IMR-90 (cell line): ENCODE data around the gene C5orf52. TPM values are rescaled to one million over a fixed set of nuclear protein-coding genes. Genes with fewer than 3 reads are reported as not detected.
A peak's percentile ranks its signal among the peaks of the same experiment; 100 is the strongest.

ENCODE experiments used
- ATAC-seq: fragments of 200-7000 bp; cut with Tn5 transposase; 2 replicates; pipeline ENCODE4 v1.9.1; 2020; ENCODE audit warnings: low read depth, mild to moderate bottlenecking, moderate library complexity
- BruUV-seq: library from RNA; stranded (reverse); fragments of 400-500 nt; replicated peaks from 2 replicates; lab custom pipeline; 2021; lab: Mats Ljungman, UMichigan
- CTCF ChIA-PET: fragments of 300-600 bp; formaldehyde crosslinking; extraction: SDS; loops from one replicate; lab custom pipeline; 2021; ENCODE audit warnings: antibody characterized with exemption; lab: Yijun Ruan, JAX
- POLR2A ChIA-PET: fragments of 300-600 bp; sonication (Branson Sonifier 250); formaldehyde crosslinking; loops from one replicate; lab custom pipeline; 2022; ENCODE audit warnings: antibody characterized with exemption; ENCODE audit not compliant: unreplicated experiment; lab: Charles Lee
- DNase-seq: peaks from one replicate; pipeline ENCODE4 v3.0.0; 2013
- H2AFZ ChIP-seq: replicated peaks from 2 replicates; pipeline ENCODE3; 2013; ENCODE audit warnings: low read length, mild to moderate bottlenecking; ENCODE audit not compliant: poor library complexity
- H2AK5ac ChIP-seq: 2 replicates; pipeline ENCODE4 v1.6.1; 2013; ENCODE audit warnings: low read depth, low read length, inconsistent platforms
- H2AK9ac ChIP-seq: replicated peaks from 2 replicates; pipeline ENCODE3; 2013; ENCODE audit warnings: mild to moderate bottlenecking, low read depth, low read length, moderate library complexity; ENCODE audit not compliant: poor library complexity
- H2BK120ac ChIP-seq: 2 replicates; pipeline ENCODE4 v1.6.1; 2013; ENCODE audit warnings: low read depth, low read length, inconsistent platforms
- H2BK15ac ChIP-seq: 3 replicates; pipeline ENCODE4 v1.6.1; 2013; ENCODE audit warnings: low read depth, low read length, inconsistent platforms
- H2BK20ac ChIP-seq: 2 replicates; pipeline ENCODE4 v1.6.1; 2013; ENCODE audit warnings: low read depth, mild to moderate bottlenecking, inconsistent platforms, low read length, moderate library complexity
- H2BK5ac ChIP-seq: 2 replicates; pipeline ENCODE4 v1.6.1; 2013; ENCODE audit warnings: mild to moderate bottlenecking, low read depth, low read length, inconsistent platforms; ENCODE audit not compliant: poor library complexity, severe bottlenecking
- H3K14ac ChIP-seq: replicated peaks from 2 replicates; pipeline ENCODE4 v1.6.1; 2013; ENCODE audit warnings: low read depth, low read length, inconsistent platforms
- H3K18ac ChIP-seq: 2 replicates; pipeline ENCODE4 v1.6.1; 2013; ENCODE audit warnings: low read depth, low read length, control low read depth
- H3K23ac ChIP-seq: 2 replicates; pipeline ENCODE4 v1.6.1; 2013; ENCODE audit warnings: low read depth, low read length, inconsistent platforms
- H3K27ac ChIP-seq: 2 replicates; pipeline ENCODE4 v1.5.1; 2013; ENCODE audit warnings: mild to moderate bottlenecking, control low read depth, low read length; ENCODE audit not compliant: insufficient read depth
- H3K27me3 ChIP-seq: 2 replicates; pipeline ENCODE4 v1.6.1; 2013; ENCODE audit warnings: low read length; ENCODE audit not compliant: control insufficient read depth, insufficient read depth
- H3K36me3 ChIP-seq: 2 replicates; pipeline ENCODE4 v1.6.1; 2013; ENCODE audit warnings: low read length, mixed read lengths; ENCODE audit not compliant: control insufficient read depth, insufficient read depth
- H3K4ac ChIP-seq: 2 replicates; pipeline ENCODE4 v1.6.1; 2013; ENCODE audit warnings: low read depth, low read length, inconsistent platforms
- H3K4me1 ChIP-seq: 2 replicates; pipeline ENCODE4 v1.6.1; 2013; ENCODE audit warnings: low read length, mixed read lengths; ENCODE audit not compliant: control insufficient read depth, insufficient read depth
- H3K4me2 ChIP-seq: 2 replicates; pipeline ENCODE4 v1.6.1; 2013; ENCODE audit warnings: low read depth, mild to moderate bottlenecking, control low read depth, low read length, moderate library complexity
- H3K4me3 ChIP-seq: 2 replicates; pipeline ENCODE4 v1.5.1; 2013; ENCODE audit warnings: low read depth, mild to moderate bottlenecking, control low read depth, low read length, moderate library complexity; ENCODE audit not compliant: insufficient read depth
- H3K56ac ChIP-seq: 2 replicates; pipeline ENCODE4 v1.6.1; 2013; ENCODE audit warnings: low read length, inconsistent platforms; ENCODE audit not compliant: insufficient read depth; ENCODE audit errors: extremely low read depth
- H3K79me1 ChIP-seq, 2 experiments: 2 replicates each; pipeline ENCODE4 v1.6.1; 2013; ENCODE audit warnings: low read length in 2 of 2, inconsistent platforms in 1 of 2, low read depth in 1 of 2
- H3K9ac ChIP-seq: 2 replicates; pipeline ENCODE4 v1.6.1; 2013; ENCODE audit warnings: low read depth, low read length, control low read depth
- H3K9me1 ChIP-seq: 2 replicates; pipeline ENCODE4 v1.6.1; 2013; ENCODE audit warnings: low read length, inconsistent platforms; ENCODE audit not compliant: insufficient read depth
- H3K9me3 ChIP-seq: 2 replicates; pipeline ENCODE4 v1.6.1; 2013; ENCODE audit warnings: low read length; ENCODE audit not compliant: control insufficient read depth, insufficient read depth
- H4K20me1 ChIP-seq: 2 replicates; pipeline ENCODE4 v1.6.1; 2013; ENCODE audit warnings: low read length, inconsistent platforms; ENCODE audit not compliant: insufficient read depth
- H4K5ac ChIP-seq: 2 replicates; pipeline ENCODE4 v1.6.1; 2013; ENCODE audit warnings: mild to moderate bottlenecking, low read depth, low read length, control low read depth
- H4K8ac ChIP-seq, 2 experiments: 2 replicates each; pipeline ENCODE4 v1.6.1; 2013; ENCODE audit warnings: low read depth in 2 of 2, low read length in 2 of 2, control low read depth in 1 of 2, inconsistent platforms in 1 of 2
- H4K91ac ChIP-seq: 2 replicates; pipeline ENCODE4 v1.6.1; 2013; ENCODE audit warnings: low read depth, low read length, inconsistent platforms; ENCODE audit not compliant: insufficient read depth
- BHLHE40 ChIP-seq: fragments of 150-350 bp; IDR thresholded peaks from 2 replicates; pipeline ENCODE4 v1.6.1; 2016; ENCODE audit warnings: mild to moderate bottlenecking, low read depth, low read length
- CEBPB ChIP-seq: IDR thresholded peaks from 2 replicates; pipeline ENCODE4 v1.6.1; 2012; ENCODE audit warnings: low read depth, low read length, improper control_type of control experiment
- CHD1 ChIP-seq: IDR thresholded peaks from 2 replicates; pipeline ENCODE4 v1.6.1; 2012; ENCODE audit warnings: low read depth, low read length, improper control_type of control experiment
- FOS ChIP-seq: fragments of 150-350 bp; IDR thresholded peaks from 2 replicates; pipeline ENCODE4 v1.6.1; 2016; ENCODE audit warnings: low read depth, low read length
- MAFK ChIP-seq: IDR thresholded peaks from 2 replicates; pipeline ENCODE4 v1.6.1; 2012; ENCODE audit warnings: low read depth, low read length, improper control_type of control experiment
- MAZ ChIP-seq: IDR thresholded peaks from 2 replicates; pipeline ENCODE4 v1.6.1; 2012; ENCODE audit warnings: low read depth, mild to moderate bottlenecking, low read length, improper control_type of control experiment, moderate library complexity, borderline replicate concordance
- MXI1 ChIP-seq: IDR thresholded peaks from 2 replicates; pipeline ENCODE4 v1.6.1; 2012; ENCODE audit warnings: low read depth, mild to moderate bottlenecking, low read length, moderate library complexity, borderline replicate concordance
- NFE2L2 ChIP-seq: fragments of 150-350 bp; IDR thresholded peaks from 2 replicates; pipeline ENCODE4 v1.6.1; 2016; ENCODE audit warnings: low read depth, mild to moderate bottlenecking, low read length
- POLR2A ChIP-seq: IDR thresholded peaks from 2 replicates; pipeline ENCODE4 v1.6.1; 2012; ENCODE audit warnings: mild to moderate bottlenecking, low read depth, low read length
- RAD21 ChIP-seq: IDR thresholded peaks from 2 replicates; pipeline ENCODE4 v1.6.1; 2012; ENCODE audit warnings: low read length, improper control_type of control experiment
- RCOR1 ChIP-seq: IDR thresholded peaks from 2 replicates; pipeline ENCODE4 v1.6.1; 2012; ENCODE audit warnings: mild to moderate bottlenecking, low read length, improper control_type of control experiment; ENCODE audit not compliant: insufficient replicate concordance
- RFX5 ChIP-seq: IDR thresholded peaks from 2 replicates; pipeline ENCODE4 v1.8.0; 2012; ENCODE audit warnings: low read depth, mild to moderate bottlenecking, low read length, moderate library complexity
- SMC3 ChIP-seq: fragments of 150-350 bp; IDR thresholded peaks from 2 replicates; pipeline ENCODE4 v1.6.1; 2016; ENCODE audit warnings: low read depth, mild to moderate bottlenecking, antibody characterized with exemption, low read length, moderate library complexity
- WGBS, 2 experiments: methylation state at CpG; one replicate each; pipeline versions ENCODE4 v1.1.5 to v1.1.7; 2013; ENCODE audit warnings: missing lambda C conversion rate in 2 of 2; ENCODE audit not compliant: insufficient read length in 1 of 2; ENCODE audit errors: extremely low coverage in 2 of 2; 5-methylcytosine and 5-hydroxymethylcytosine counted together
- dilution Hi-C: fragments of 300-500 bp; cut with HindIII; formaldehyde crosslinking; loops from one replicate; pipeline ENCODE4 v1.14.3; 2018; ENCODE audit warnings: low sequenced_read_pairs; ENCODE audit not compliant: unreplicated experiment
- in situ Hi-C: fragments of 300-500 bp; cut with MboI; formaldehyde crosslinking; loops from 3 replicates; pipeline ENCODE4 v1.14.3; 2019; ENCODE audit warnings: low sequenced_read_pairs, inconsistent platforms, mixed read lengths
- intact Hi-C: fragments of 100-400 bp; cut with micrococcal nuclease; formaldehyde crosslinking; loops from 2 replicates; pipeline ENCODE4 v1.10.0; 2022
- polyA plus RNA-seq, 3 experiments: library from polyadenylated mRNA; depleted of rRNA; stranded (reverse); fragments of >200 nt; gene quantifications; 2 replicates each; pipeline ENCODE4 v1.2.3, GENCODE V29; 2012; ENCODE audit warnings: low replicate concordance in 1 of 3
- total RNA-seq: library from RNA; depleted of rRNA; stranded (reverse); fragments of >200 nt; gene quantifications from 2 replicates; pipeline ENCODE4 v1.2.3, GENCODE V29; 2012
- TF ChIP-seq, protein P1 (sequence below): fragments of 150-350 bp; IDR thresholded peaks from 2 replicates; pipeline ENCODE4 v1.6.1; 2016; ENCODE audit warnings: low read depth, mild to moderate bottlenecking, low read length, moderate library complexity, borderline replicate concordance

The C5orf52 gene
- total and polyA plus RNA-seq, 2 of the 4 experiments (the other 2 are of a cell fraction) = not detected

DNA sequence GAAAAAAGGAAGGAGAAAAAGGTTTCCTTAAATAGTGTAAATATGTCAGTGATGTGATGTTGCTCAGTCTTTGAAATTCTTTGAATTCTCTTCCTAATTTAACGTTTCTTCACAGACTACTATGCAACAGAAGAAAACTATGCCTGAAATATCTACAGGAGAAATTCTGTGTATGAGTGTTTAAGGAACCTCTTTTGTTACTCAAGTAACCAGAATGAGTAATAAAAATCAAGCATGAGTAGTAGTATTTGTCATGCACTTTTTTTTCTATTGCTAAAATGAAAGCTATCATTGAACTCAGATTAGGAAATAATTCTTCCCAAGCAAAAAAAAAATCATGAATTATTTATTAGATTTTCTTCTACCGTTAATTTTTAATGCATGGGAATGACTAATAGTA is 39.5 kb downstream of the C5orf52 start:
- intact Hi-C loops = loop anchor here (10.0 kb wide), 1 partner anchor 206 kb away; no protein-coding TSS in a partner anchor
- ChIA-PET POLR2A (no interaction called here), CTCF (interaction anchor here (0.6 kb wide), 1 partner anchor 563 kb away, joined by 3 read pairs; no protein-coding TSS in a partner anchor)
- no peak overlapping the region for H3K23ac ChIP-seq
- no peak overlapping the region for H2BK15ac ChIP-seq
- no peak overlapping the region for H2AK9ac ChIP-seq
- no peak overlapping the region for H3K27ac ChIP-seq
- no peak overlapping the region for H2AFZ ChIP-seq
- no peak overlapping the region; the same call in 1 of the 2 replicates for H3K4ac ChIP-seq
- no TSS peak for BruUV-seq
- H4K91ac ChIP-seq = no peak overlapping the region
- no peak overlapping the region for H3K14ac ChIP-seq
- H2BK120ac ChIP-seq = no peak overlapping the region
- no peaks in the 10 kb centered on the region for H3K9me3 ChIP-seq
- dilution Hi-C loops = no loop called here
- H2AK5ac ChIP-seq = no peak overlapping the region
- no peak overlapping the region for H3K56ac ChIP-seq
- in situ Hi-C loops = loop anchor here (10.0 kb wide), 2 partner anchors 206 to 356 kb away; no protein-coding TSS in a partner anchor
- ATAC-seq = peak; percentile 82
- no peak overlapping the region for H4K5ac ChIP-seq
- DNase-seq = peak; percentile 86
- H3K18ac ChIP-seq = no peak overlapping the region
- H3K9me1 ChIP-seq = peaks cover 5% of the 10 kb centered on the region
- peak overlapping the region; percentile 63 for H2BK5ac ChIP-seq
- no peaks in the 10 kb centered on the region for H3K36me3 ChIP-seq
- peaks cover 2% of the 10 kb centered on the region; the same call in 1 of the 2 replicates for H3K4me1 ChIP-seq
- no peak overlapping the region; the same call in 1 of the 2 replicates for H3K4me2 ChIP-seq
- no CpG with 5 or more reads among the region's 2 CpGs for WGBS, 2 experiments
- H4K20me1 ChIP-seq = no peaks in the 10 kb centered on the region
- H3K9ac ChIP-seq = no peak overlapping the region
- no peak overlapping the region for H2BK20ac ChIP-seq
- no peaks in the 10 kb centered on the region for H3K79me1 ChIP-seq
- TF ChIP-seq RAD21 (no peak), MAZ (no peak), CEBPB (peak; percentile 78), BHLHE40 (no peak), NFE2L2 (no peak), SMC3 (0 out of 2 replicates have a peak, but pooled peaks have one; percentile 3), RFX5 (no peak), FOS (0 out of 2 replicates have a peak, but pooled peaks have one; percentile 18), MXI1 (no peak), CHD1 (no peak), POLR2A (no peak), MAFK (0 out of 2 replicates have a peak, but pooled peaks have one; percentile 9), RCOR1 (no peak)
- TF ChIP-seq, protein P1, sequence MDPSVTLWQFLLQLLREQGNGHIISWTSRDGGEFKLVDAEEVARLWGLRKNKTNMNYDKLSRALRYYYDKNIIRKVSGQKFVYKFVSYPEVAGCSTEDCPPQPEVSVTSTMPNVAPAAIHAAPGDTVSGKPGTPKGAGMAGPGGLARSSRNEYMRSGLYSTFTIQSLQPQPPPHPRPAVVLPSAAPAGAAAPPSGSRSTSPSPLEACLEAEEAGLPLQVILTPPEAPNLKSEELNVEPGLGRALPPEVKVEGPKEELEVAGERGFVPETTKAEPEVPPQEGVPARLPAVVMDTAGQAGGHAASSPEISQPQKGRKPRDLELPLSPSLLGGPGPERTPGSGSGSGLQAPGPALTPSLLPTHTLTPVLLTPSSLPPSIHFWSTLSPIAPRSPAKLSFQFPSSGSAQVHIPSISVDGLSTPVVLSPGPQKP = no peak
- no peak overlapping the region; a peak in 1 of 4 replicates for H4K8ac ChIP-seq
- no peaks in the 10 kb centered on the region for H3K27me3 ChIP-seq
- H3K4me3 ChIP-seq = no peak overlapping the region
